ENCODE results near the gene TNFAIP8.
A peak's percentile ranks its signal among the peaks of the same experiment; 100 is the strongest.

TNFAIP8 gene

DNA sequence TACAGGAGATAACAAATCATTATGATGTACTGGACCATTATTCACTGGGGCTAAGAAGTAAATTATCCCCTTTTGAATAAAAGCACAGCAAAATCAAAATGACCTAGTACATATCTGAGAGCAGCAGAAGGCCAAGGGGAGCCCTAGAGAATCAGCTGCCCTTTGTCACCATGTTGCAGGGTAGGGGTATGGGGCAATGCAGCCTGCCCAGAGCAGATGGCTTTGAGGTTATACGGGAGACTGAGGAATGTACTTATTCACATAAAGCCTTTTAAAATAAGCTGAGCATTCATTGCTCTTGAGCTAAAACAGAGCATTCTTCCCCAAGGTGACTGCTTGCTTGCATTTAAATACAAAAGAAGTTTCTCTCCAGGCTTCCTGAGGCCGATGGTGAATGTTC lies 2.6 kb upstream of the TNFAIP8 start:
- no peak for DNase-seq

DNA sequence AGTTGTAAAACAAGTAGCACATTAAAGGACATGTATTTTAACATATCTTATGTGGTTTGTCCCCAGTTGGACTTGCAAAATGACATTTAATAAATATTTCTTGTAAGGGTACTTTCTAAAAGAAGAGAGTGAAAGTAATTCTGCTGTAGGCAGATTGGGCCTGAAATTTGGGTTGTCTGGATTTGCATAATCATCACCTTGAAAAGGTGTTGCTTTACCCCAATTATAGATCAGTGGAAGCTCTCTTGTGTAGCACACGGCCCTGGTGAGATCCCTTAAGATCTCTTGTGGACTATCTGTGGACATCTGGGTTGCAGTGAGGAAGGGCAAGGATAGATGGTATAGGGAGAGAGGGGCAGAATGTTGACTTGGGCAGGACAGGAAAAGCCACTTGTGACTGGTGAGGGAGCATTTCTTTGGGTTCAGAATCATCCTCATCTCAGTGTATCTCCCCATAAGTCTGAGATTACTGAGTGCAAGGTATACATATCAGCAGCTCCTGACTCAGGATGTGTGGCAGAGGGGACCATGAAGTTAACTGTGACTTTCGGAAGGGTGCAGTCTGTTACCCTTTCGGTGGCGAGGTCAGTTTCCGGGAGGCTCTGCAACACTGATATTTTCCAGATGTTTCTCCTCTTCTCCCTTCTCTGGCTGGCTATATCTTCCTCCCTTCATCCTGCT lies 2.0 kb upstream of the TNFAIP8 start:
- DNase-seq, result peak; percentile 42

DNA sequence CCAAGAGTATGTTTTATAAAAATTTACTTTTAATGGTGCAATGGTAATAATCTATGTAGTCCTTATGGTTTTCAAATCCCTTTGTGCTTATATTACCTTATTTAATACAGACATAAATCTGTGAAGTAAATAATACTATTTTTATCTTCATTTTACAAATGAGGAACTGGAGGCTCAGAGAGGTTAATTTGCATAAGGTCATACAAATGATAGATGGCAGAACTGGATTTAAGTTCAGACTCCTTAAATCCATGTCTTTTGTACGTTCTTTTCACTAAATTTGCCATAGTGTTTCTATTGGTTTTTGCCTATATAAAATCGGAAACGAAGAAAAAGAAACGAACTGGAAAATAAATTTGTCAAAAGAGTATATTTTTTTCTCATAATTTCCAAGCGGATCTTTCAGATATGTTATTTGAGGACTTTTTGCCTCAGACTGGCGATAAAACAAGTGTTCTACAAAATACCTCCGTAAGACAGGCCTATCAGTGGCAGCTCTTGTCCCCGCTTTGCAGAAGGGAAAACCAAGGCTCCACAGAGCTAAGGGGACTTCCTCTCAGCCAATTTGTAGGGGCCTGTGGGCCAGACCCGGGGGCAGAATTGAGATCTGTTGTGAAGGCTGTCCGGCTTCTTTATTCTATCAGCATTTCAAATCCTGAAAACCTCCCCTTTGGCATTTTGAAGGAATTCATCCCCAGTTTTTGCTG lies 1.1 kb upstream of the TNFAIP8 start:
- no peak for DNase-seq

DNA sequence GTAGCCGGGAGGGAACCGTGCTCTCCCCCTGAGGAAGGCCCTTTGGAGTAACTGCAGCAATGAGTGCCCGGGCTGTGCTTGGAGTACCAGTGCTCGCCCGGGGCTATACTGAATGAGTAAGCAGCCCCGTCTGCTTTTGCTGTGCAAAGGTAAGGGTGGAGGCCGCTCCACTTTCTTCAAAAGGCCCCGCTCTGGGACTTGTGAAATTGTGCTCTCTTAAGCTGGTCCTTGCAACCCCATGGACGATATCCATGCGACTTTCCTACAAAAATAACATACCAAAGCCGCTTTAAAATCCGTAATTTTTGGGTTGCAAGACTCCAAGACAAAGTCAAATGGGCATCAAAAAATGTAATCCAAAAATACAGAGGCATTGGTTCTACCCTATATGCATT lies 578 bp upstream of the TNFAIP8 start:
- DNase-seq, result no peak

DNA sequence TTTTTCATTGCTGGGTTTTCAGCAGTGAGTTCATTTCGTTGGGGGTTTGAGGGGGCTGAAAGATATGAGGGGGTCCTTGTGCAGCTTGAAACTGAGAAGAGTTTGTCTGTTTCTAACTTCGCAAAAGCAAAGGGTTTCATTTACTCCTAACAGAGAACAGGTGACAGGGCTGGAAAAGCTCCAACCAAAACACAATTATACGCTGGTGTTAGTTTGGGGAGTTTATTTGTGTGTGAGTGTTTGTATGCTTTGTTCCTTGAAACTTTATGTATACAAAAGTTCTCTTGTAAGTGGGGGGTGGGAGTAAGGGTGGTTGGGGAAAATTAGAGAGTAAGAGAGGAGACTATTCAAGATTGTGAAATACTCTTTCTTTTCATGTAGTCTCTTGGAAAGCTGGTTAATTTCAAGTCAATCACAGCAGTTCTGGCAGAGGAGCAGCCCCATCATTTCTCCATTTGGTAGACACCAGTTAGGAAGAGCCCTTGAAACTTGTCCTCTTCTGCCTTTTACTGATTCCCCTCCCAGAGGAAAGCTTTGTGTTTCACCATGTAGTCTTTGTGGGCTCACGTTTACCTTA lies 881 bp downstream of the TNFAIP8 start:
- DNase-seq, result no peak

DNA sequence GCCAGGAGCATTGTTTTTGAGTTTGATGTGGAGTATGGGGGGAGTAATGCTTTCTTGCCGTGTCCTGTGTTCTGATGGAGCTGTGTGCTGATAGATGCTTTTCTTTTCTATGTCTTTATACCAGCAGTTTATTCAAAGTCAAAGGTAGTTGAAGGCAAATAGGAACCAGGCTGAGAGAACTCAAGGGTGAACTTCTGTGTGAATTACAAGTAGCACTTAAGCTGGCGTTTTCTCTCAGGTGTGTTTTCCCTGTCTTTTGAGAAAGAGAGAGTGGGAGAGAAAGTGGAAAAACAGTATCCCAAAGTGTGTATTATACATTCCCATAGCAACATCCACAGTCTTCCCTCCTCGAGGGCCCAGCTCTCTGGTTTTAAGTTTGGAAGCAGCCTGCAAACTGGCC lies 1.5 kb downstream of the TNFAIP8 start:
- no peak for DNase-seq

DNA sequence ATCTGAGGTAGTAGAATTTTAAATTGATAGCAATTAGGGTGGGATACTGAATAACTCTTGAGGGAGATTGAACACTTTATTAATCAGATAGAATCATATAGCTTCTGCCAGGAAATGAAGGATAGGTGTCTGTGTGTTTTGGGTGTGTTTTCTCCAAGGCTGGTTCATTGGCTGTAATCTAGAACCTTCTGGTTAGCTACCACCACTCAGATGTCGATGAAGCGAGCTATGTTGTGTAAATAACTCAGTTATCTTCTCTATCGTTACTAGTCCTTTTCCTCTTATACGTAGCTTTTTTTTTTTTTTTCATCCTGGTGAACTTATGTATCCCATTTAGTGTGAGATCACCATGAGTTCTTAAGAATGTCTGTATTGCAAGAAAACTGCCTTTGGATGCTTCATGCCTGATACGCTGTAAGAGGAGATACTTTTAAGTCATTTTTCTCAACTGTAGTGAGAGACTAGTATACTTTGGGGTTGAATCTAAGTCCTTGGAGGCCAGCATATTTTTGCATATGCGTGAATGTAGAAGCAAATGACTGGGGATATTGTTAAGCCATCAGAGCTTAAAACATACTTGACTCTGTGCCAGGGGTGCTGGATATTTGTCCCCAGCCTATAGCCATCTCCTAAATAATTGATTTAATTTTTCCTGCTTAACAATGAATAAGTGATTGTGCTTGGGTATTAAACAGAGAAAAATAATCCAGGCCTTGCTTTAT lies 2.1 kb downstream of the TNFAIP8 start:
- DNase-seq, result peak; percentile 45

DNA sequence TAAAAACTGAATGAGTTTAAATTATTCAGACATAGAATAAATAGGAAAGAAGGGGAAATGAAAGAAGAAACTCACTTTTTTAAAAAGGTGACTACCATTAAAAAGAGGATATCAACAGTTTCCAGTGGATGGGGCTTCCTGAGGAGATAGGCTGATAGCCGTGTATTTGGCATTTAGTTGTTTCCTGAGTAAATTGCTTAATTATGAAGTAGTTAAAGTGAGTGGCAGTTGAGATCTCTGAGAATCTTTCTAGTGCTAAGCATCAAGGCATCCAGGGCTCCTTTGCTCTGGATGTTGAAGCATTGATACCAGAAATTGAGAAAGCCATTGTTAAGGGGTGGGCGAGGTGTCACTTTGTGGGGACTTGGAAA lies 2.7 kb downstream of the TNFAIP8 start:
- no peak for DNase-seq

DNA sequence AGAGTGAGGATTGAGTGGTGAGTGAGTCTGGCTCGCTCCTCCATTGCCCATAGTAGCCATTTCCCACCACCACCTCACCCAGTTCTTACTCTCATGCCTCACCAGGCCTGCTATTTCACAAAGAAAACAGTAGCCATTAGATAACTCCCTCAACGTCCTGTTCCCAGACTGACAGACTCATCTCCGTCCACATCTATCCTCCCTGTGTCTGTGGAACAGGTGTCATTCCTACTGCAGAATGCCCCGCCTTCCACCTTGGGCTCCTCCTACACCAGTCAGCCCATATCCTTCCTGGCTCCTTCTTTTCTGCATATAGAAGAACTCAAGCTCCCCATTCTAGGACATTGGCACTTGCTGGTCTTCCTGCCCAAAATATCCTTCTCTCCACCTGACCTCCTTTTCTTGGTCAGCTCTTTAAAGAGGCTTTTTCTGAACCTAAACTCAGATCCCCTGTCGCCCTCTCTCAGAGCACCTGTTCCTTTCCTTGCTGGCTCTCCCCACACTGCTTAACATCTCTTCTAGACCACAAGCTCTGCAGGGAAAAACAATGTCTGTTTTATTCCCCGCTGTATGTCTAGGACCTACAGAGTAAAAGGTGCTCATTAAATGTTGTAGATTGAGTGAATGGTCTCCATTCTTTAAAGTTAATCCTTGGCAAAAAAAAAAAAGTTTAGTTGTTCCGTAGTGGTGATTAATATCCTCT lies 3.2 kb downstream of the TNFAIP8 start:
- DNase-seq, result no peak

DNA sequence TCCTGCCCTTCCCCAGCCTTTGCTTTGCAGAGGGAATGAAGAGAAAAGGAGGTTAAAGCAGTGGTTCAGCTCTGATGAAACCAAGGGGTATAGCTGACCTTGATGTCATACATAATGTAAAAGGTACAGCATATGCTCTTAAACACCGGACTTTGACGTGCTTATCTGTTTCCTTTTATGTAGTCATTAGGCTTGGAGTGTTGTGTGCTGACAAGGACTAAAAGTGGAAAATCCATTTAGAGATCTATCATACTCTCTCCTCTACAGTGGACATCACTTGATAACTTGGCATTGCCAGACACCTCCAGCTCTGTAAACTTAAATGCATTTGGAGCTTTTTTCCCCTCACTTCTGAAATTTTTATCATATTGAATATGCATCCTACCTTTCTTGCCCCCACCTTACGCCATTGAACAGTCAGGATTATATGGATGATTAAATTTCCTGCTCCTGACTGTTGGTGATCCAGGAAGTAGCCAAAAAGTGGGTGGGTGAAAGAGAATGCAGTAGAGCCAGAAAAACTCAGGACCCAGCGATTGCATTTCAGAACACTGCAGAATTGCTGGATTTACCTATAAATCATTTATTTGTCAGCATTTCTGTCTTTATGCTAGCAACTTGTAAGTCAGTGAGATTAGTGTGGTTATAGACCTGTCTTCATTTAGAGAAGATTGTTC lies 4.1 kb downstream of the TNFAIP8 start:
- no peak for DNase-seq

DNA sequence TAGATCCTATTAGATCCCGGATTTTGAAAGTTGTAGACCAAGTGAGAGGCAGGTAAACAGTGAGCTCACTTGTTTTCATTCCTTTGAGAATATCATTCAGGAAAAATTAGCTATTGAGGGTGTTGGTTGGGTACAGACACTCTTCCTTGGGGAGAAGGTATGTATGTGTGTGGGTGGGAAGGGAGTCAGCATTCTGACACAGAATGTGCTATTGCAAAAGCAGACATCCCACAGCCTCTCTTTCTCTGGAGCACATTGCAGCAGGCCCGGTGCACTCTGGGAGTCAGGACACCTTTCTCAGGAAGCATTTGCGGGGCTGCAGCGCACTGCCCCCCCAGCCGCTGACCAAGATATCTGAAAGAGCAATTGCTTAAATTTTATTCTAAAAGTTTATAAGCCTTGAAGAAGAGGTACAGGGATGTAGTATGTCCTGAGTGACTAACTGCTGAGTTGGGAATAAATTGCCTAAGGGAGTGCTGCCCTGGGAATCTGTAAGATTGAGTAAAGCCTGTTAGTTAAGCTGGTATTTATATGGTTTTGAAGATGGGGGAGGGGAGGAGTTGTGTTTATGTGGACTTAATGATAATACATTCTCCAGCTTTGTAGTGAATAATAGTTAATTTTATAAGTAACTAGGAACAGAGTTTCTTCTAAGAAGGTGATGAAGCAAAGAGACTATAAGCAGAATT lies 5.2 kb downstream of the TNFAIP8 start:
- DNase-seq, result no peak

DNA sequence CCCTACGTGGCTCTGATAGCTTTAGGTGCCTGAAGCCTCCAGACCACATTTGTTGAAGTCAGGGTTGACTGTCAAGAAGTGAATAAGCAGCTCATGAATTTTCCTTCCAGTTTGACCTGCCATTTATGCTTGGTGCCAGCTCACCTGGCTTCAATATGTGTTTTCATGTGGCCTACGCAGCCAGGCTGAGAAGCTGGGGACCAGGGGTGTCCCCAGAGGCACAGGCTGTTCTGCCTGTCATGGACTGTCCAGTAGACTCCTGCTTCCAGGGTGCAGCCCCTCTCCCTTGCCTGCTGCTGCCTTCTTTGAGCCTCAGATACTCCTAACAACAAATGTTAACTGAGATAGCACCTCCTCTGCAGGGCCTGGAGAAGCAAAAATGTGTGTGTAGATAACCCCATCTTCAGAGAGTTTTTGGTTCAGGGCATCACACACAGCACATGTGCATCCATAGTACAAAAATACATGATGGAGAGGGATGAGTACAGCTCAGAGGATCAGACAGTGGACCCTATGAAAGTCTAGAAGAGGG lies 5.8 kb downstream of the TNFAIP8 start:
- no peak for DNase-seq

DNA sequence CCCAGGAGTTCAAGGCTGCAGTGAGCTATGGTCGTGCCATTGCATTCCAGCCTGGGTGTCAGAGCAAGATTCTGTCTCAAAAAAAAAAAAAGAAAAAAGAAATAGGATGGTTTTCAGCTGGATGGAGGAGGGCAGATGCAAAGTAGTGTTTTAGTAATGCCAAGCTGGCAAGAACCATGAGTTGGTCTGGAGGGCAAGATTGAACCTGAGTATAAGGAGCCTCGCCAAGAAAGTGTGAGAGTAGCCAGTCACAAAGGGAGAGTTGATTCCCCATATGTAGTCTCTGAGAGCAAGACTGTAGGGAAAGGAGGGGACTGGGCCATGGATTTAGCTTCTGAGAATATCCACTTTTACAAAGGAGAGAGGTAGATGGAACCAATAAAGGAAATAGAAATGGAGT lies 6.9 kb downstream of the TNFAIP8 start:
- no peak for DNase-seq

DNA sequence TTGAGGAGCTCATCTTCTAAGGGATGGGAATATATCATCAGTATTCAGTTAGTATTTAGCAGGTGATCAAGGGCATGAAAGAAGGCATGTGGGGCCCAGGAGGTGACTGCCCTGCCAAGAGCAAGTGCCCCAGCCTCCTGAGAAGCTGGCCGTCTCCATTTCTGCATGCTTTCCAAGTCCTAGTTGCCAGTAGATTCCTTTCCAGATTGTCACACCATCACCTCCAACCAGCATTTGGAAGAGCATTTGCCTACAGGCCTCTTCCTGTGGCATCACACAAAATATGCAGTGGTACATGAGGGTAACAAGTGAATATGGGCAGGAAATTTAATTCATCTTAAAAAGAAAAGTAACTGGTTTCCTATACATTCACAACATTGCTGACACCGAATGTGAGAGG lies 7.5 kb downstream of the TNFAIP8 start:
- DNase-seq, result no peak

DNA sequence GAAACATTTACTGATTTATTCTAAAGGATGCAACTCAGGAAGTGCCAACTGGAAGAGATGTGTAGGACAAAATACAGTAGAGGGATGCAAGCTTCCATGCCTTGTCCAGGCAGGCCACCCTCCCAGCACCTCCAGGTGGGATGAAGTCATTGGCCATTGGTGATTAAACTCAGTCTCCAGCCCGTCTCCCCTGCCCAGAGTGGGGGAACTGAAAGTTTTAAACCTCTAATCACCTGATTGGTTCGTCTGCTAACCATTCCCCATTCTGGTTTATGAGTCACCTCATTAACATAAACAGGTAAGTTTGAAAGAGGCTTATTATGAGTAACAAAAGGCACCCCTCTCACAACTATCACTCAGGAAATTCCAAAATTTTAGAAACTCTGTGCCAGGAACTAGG lies 8.1 kb downstream of the TNFAIP8 start:
- no peak for DNase-seq

DNA sequence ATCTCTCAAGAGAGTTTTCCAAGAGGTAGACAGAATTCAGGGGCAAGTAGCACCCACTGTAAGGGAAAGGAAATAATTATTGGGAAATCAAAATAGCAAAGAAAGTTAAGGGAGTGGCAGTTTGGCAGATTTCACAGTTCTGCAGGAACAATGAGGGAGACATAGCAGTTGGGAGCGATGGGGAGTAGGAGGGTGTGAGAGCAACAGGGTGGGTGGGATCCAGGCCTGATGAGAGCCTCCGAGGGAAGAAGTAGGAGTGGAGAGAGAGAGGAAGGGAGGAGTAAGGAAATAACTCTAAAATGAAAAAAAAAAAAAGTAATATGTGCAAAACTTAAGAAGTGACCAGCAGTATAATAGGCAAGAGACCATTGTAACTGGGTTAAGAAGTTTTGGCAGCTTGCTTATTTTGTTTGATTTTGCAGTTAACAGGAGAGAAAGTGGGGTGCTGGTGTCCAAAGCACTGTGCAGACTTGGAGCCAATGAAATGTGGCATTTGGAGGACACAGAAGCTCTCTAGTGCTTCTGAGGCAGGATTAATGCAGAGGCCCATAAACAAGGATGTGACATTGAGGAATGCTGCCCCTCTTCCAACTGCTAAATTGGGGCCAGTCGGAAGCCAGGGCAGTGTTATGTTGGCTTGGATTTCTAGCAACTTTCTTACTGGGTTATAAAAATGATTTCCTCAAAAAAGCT lies 10.2 kb downstream of the TNFAIP8 start:
- DNase-seq, result no peak

DNA sequence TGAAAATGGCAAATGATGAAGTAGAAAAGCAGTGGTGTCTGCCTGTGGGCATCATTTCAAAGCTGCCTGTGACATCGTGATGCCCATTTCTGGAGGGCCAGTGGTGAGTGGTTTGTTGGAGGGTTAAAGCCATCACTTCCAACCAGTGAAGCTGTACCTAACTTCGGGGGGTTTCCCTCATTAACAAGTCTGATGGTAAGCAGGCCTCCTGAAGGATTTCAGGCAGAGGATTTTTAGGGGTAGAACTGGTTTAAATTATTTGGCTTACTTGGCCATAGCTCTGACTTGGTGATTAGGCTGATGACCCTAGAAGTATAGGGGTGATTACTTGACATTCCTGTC lies 10.7 kb downstream of the TNFAIP8 start:
- peak; percentile 60 for DNase-seq

DNA sequence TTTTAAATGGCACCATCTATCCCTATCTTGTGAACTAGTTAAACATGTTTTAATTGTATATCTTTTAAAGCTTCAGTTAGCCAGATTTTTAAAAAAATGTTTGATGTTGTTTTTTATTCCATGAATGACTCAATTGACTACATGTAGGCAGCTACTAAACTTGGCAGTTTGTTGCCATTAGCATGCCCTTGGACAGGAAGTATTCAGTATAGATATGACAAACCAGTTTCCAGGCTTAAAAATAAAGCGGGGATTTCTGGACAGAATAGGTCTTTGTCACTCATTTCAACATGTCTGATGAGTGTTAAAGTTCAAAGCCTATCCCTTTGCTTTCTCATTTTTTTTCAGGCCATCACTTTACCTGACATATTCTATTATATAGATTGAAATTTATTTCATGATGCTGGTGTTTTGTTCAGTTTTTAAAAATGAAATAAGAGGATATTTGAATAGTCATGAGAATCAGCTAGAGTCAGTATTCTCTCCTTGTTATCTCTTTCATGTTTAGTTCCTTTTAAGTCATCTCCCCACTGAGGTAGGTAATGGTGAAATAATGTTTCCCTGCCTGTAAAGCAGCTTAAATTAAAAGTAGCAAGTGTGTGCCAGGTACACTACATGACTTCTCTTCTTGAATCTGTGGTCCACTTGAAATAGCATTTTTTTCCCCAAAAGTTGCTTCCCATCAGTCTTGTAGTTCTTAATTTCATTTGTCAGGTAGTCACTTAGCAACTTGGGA lies 11.9 kb downstream of the TNFAIP8 start:
- DNase-seq, result peak; percentile 57

DNA sequence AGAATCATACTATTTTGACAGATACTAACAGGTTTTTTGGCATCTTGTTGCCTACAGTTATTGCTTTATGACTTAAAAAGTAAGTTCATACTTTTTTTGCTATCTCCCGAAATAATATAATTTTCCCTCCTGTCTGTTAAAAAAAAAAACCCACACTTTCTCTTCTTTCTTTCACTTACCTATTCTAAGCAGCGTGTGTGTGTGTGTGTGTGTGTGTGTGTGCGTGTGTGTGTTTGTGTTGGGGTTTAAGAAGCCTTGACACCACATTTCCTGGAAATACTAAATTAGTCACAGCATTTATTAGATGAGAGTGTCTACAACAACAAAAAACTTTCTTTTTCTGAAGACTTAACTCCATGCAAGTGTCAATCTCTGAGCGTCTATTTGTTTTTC lies 12.4 kb downstream of the TNFAIP8 start:
- peak; percentile 82 for DNase-seq

DNA sequence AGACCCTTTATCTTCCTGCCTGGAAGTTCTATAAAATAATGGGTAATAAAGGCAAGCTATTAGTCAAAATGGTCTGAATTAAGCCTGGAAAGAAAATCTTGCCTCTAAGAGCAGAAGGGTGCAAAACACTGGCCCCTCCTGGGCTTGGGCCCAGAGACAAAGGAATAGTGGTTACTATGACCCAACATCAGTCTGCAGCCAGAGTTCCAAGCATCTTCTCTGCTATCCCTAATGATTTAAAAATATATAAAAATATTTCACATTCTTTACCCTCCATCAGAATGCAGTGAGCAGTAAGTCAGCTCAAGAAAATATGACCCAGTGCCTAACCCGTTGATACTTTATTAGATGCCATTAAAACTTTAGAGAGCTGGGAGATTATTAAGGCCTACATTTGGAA lies 14.7 kb downstream of the TNFAIP8 start:
- no peak for DNase-seq

DNA sequence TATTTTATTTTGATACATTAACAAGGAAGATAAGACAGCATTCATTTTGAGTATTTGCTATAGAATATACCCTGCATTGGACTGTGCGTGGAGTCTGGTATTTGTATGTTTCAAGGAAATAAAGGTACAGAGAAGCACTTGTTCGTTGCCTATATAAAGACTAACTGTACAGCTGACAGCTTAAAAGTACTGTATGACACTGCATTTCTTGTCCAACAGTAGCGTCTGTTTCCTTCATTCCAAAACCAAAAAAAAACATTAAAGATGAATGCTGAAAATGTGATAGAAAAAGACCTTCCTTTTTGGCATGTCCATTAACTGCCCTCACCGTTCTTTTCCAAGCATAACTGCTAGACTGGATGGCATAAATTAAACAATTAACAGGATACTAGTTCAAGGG lies 15.3 kb downstream of the TNFAIP8 start:
- no peak for DNase-seq
